Esophagus squamous epithelium (tissue), 4 donors: ENCODE results near the gene PARD3.

ENCODE experiments used
- CTCF ChIP-seq, 6 experiments: fragments of 450-650 bp in 4 of 6; fragments of 200-600 bp in 2 of 6; sonication (generic) in 2 of 6; IDR thresholded peaks; one replicate each; pipeline ENCODE4 v1.5.1; 2016 to 2019; ENCODE audit warnings: antibody characterized with exemption in 6 of 6, mild to moderate bottlenecking in 4 of 6, moderate library complexity in 4 of 6
- POLR2A ChIP-seq, 4 donors: fragments of 450-650 bp; IDR thresholded peaks; one replicate each; pipeline ENCODE4 v1.6.1; 2017; ENCODE audit warnings: antibody characterized with exemption in 4 of 4, mild to moderate bottlenecking in 4 of 4, moderate library complexity in 3 of 4

GRCh38 chr10:34250722-34251121 is 564.4 kb downstream of the PARD3 start:
- TF ChIP-seq POLR2A (IDR thresholded peaks at IDR 0.05): no peak
- no peak for TF ChIP-seq CTCF (IDR thresholded peaks at IDR 0.05)
